HG02885 (cell line): ENCODE results near the gene YWHAE.
"Not testable (repeated sequence)": the region's sequence is repeated elsewhere in the genome, so short reads cannot be mapped to it uniquely, and the experiment has no call there.

ENCODE experiments used
- ATAC-seq: cut with Tn5 transposase; IDR thresholded peaks from one replicate; pipeline ENCODE4 v1.9.1; 2021; ENCODE audit warnings: mild to moderate bottlenecking; ENCODE audit not compliant: unreplicated experiment, poor library complexity

YWHAE gene

GRCh38 chr17:1413281-1413791 lies 13.3 kb upstream of the YWHAE start:
- ATAC-seq, result no peak

GRCh38 chr17:1412185-1413110 lies 12.4 kb upstream of the YWHAE start:
- ATAC-seq, result no peak

GRCh38 chr17:1402262-1402586 lies 2.2 kb upstream of the YWHAE start:
- no peak for ATAC-seq

- peak; percentile 15 for ATAC-seq
Observed at GRCh38 chr17:1398931-1399678, 917 bp downstream of the YWHAE start.

GRCh38 chr17:1398028-1398427 lies 2.0 kb downstream of the YWHAE start:
- ATAC-seq, result no peak

- ATAC-seq, result not testable (repeated sequence)
Observed at GRCh38 chr17:1395876-1396665, 4.0 kb downstream of the YWHAE start.

GRCh38 chr17:1391577-1391976 lies 8.4 kb downstream of the YWHAE start:
- ATAC-seq, result no peak

GRCh38 chr17:1390432-1391367 lies 9.3 kb downstream of the YWHAE start:
- ATAC-seq, result no peak

GRCh38 chr17:1387490-1388227 lies 12.4 kb downstream of the YWHAE start:
- not testable (repeated sequence) for ATAC-seq

GRCh38 chr17:1386675-1387190 lies 13.3 kb downstream of the YWHAE start:
- ATAC-seq, result not testable (repeated sequence)

- ATAC-seq, result no peak
Observed at GRCh38 chr17:1386265-1386664, 13.8 kb downstream of the YWHAE start.

GRCh38 chr17:1385861-1386260 lies 14.2 kb downstream of the YWHAE start:
- ATAC-seq, result no peak

- no peak for ATAC-seq
Observed at GRCh38 chr17:1384905-1385435, 15.1 kb downstream of the YWHAE start.

GRCh38 chr17:1379930-1380313 lies 20.1 kb downstream of the YWHAE start:
- ATAC-seq, result peak; percentile 52

- no peak for ATAC-seq
Observed at GRCh38 chr17:1379208-1379929, 20.7 kb downstream of the YWHAE start.

- ATAC-seq, result not testable (repeated sequence)
Observed at GRCh38 chr17:1378476-1378860, 21.6 kb downstream of the YWHAE start.

GRCh38 chr17:1377334-1377733 lies 22.7 kb downstream of the YWHAE start:
- ATAC-seq, result no peak

GRCh38 chr17:1376061-1376460 lies 24.0 kb downstream of the YWHAE start:
- no peak for ATAC-seq
